Skeletal muscle satellite cell (primary cell): Measurements from ENCODE around the gene TFCP2. TPM values are rescaled to one million over a fixed set of nuclear protein-coding genes. Genes with fewer than 3 reads are reported as not detected.
A peak's percentile ranks its signal among the peaks of the same experiment; 100 is the strongest.

Experiments
- H3K27me3 ChIP-seq: 2 replicates; pipeline ENCODE4 v1.7.0; 2013; ENCODE audit warnings: low read length; ENCODE audit not compliant: control insufficient read depth, insufficient read depth
- H3K36me3 ChIP-seq: 2 replicates; pipeline ENCODE4 v1.7.0; 2013; ENCODE audit warnings: mild to moderate bottlenecking, control low read depth, low read length; ENCODE audit not compliant: insufficient read depth
- H3K4me1 ChIP-seq: 2 replicates; pipeline ENCODE4 v1.7.0; 2013; ENCODE audit warnings: low read length; ENCODE audit not compliant: control insufficient read depth, insufficient read depth
- H3K4me2 ChIP-seq: 2 replicates; pipeline ENCODE4 v1.7.0; 2013; ENCODE audit warnings: mild to moderate bottlenecking, low read length
- H3K4me3 ChIP-seq: 2 replicates; pipeline ENCODE4 v1.7.0; 2013; ENCODE audit warnings: low read length
- H3K9ac ChIP-seq: 2 replicates; pipeline ENCODE4 v1.7.0; 2013; ENCODE audit warnings: mild to moderate bottlenecking, low read depth, low read length, moderate library complexity
- H3K9me3 ChIP-seq: replicated peaks from 2 replicates; pipeline ENCODE4 v1.7.0; 2013; ENCODE audit warnings: mild to moderate bottlenecking, control low read depth, low read length
- small RNA-seq: library from RNA; depleted of rRNA; stranded (forward); fragments of <200 nt; gene quantifications from one replicate; pipeline ENCODE3, GENCODE V24; 2012

TFCP2 gene

GRCh38 chr12:51049525-51049924 is 123.4 kb downstream of the TFCP2 start:
- peak overlapping the region; percentile 87 for H3K9ac ChIP-seq
- peak overlapping the region; percentile 86 for H3K4me3 ChIP-seq
- H3K9me3 ChIP-seq = no peaks in the 10 kb centered on the region
- H3K36me3 ChIP-seq = peaks cover 13% of the 10 kb centered on the region
- H3K4me1 ChIP-seq = peaks cover 12% of the 10 kb centered on the region
- peak overlapping the region; percentile 90 for H3K4me2 ChIP-seq
- H3K27me3 ChIP-seq = no peaks in the 10 kb centered on the region

GRCh38 chr12:51048661-51049251 is 124.2 kb downstream of the TFCP2 start:
- Histone ChIP-seq H3K27me3 (no peaks in the 10 kb centered on the region), H3K9ac (peak overlapping the region; percentile 87), H3K4me3 (peak overlapping the region; percentile 86), H3K4me1 (peaks cover 12% of the 10 kb centered on the region), H3K9me3 (no peaks in the 10 kb centered on the region), H3K36me3 (peaks cover 6% of the 10 kb centered on the region), H3K4me2 (peak overlapping the region; percentile 90)

GRCh38 chr12:51047655-51048540 is 125.0 kb downstream of the TFCP2 start, which contains the start of gene LETMD1:
Gene LETMD1, plus strand, starts transcription at chr12:51048327. Its CDS starts 30 bp downstream, at chr12:51048357.
- peaks cover 12% of the 10 kb centered on the region for H3K4me1 ChIP-seq
- H3K36me3 ChIP-seq = peaks cover 3% of the 10 kb centered on the region
- peak within 1 kb of the TSS; percentile 90 for H3K4me2 ChIP-seq
- peak within 1 kb of the TSS; percentile 86 for H3K4me3 ChIP-seq
- no peaks in the 10 kb centered on the region for H3K27me3 ChIP-seq
- H3K9ac ChIP-seq = peak within 1 kb of the TSS; percentile 87
- H3K9me3 ChIP-seq = no peaks in the 10 kb centered on the region

Small RNAs within 50 kb of the gene (small RNA-seq; reads per million reads assigned to genes)
- gene RF00019 = not detected
- gene RNU6-199P = not detected
